K562 (cell line): ENCODE measurements around the gene METAP1. TPM values are rescaled to one million over a fixed set of nuclear protein-coding genes. Genes with fewer than 3 reads are reported as not detected.

Source experiments
- ATAC-seq: fragments of 200-7000 bp; cut with Tn5 transposase; 3 replicates; pipeline ENCODE4 v1.9.1; 2020; ENCODE audit warnings: moderate library complexity
- BruUV-seq: library from RNA; stranded (reverse); fragments of 400-500 nt; replicated peaks from 2 replicates; lab custom pipeline; 2021; lab: Mats Ljungman, UMichigan
- CTCF ChIA-PET: fragments of 300-600 bp; formaldehyde crosslinking; extraction: SDS; loops from one replicate; lab custom pipeline; 2021; ENCODE audit warnings: low intra/inter-chr PET ratio; lab: Yijun Ruan, JAX
- POLR2A ChIA-PET: fragments of 300-600, 350-650 bp; sonication (Branson Sonifier 250); formaldehyde crosslinking; extraction: SDS; loops from one replicate; lab custom pipeline; 2021; ENCODE audit warnings: antibody characterized with exemption, inconsistent platforms; lab: Yijun Ruan, JAX
- DNase-seq, 4 experiments: peaks; one replicate each; pipeline versions ENCODE4 v3.0.0 to v3.0.0-alpha.2; 2011 to 2018; ENCODE audit warnings: low spot score in 3 of 4, mixed read lengths in 3 of 4; ENCODE audit errors: extremely low read depth in 1 of 4
- FAIRE-seq: peaks from 2 replicates; lab custom pipeline; 2011; peaks lifted over from hg19 to GRCh38; lab: Jason Lieb, UNC
- H2AFZ ChIP-seq: 2 replicates; pipeline ENCODE4 v1.6.0; 2011; ENCODE audit warnings: low read depth, low read length, control low read depth, inconsistent platforms
- H3K27ac ChIP-seq: fragments of 200-600 bp; 3 replicates; pipeline ENCODE4 v1.8.0; 2011; ENCODE audit warnings: low read depth, mild to moderate bottlenecking, control low read depth, inconsistent platforms, low read length, moderate library complexity, mixed read lengths; ENCODE audit errors: extremely low read depth
- H3K27me3 ChIP-seq, 2 experiments: fragments of 300-600 bp in 1 of 2; 2 replicates in 1 of 2; 3 replicates in 1 of 2; pipeline versions ENCODE4 v1.6.0 to v1.8.0; 2011; ENCODE audit warnings: inconsistent platforms in 2 of 2, low read length in 2 of 2, mild to moderate bottlenecking in 1 of 2, mixed read lengths in 1 of 2, moderate library complexity in 1 of 2; ENCODE audit not compliant: control insufficient read depth in 2 of 2, insufficient read depth in 2 of 2
- H3K36me3 ChIP-seq: fragments of 300-600 bp; 3 replicates; pipeline ENCODE4 v1.8.0; 2011; ENCODE audit warnings: mild to moderate bottlenecking, low read length, inconsistent platforms; ENCODE audit not compliant: control insufficient read depth, insufficient read depth
- H3K4me1 ChIP-seq, 2 experiments: fragments of 200-600 bp in 1 of 2; replicated peaks in 1 of 2; 2 replicates in 1 of 2; 3 replicates in 1 of 2; pipeline versions ENCODE4 v1.5.1 to v1.8.0; 2011; ENCODE audit warnings: inconsistent platforms in 2 of 2, low read length in 2 of 2, mild to moderate bottlenecking in 1 of 2, mixed read lengths in 1 of 2, moderate library complexity in 1 of 2; ENCODE audit not compliant: control insufficient read depth in 2 of 2, insufficient read depth in 2 of 2
- H3K4me2 ChIP-seq: 2 replicates; pipeline ENCODE4 v1.6.1; 2011; ENCODE audit warnings: low read length, control low read depth, inconsistent platforms, mixed read lengths; ENCODE audit not compliant: insufficient read depth
- H3K4me3 ChIP-seq: fragments of 200-600 bp; sonication (generic), shearing (Covaris generic); 2 replicates; pipeline ENCODE4 v1.5.1; 2016; ENCODE audit warnings: control low read depth, inconsistent platforms
- H3K79me2 ChIP-seq: fragments of 200-600 bp; 3 replicates; pipeline ENCODE4 v1.8.0; 2011; ENCODE audit warnings: low read length, inconsistent platforms; ENCODE audit not compliant: control insufficient read depth, insufficient read depth
- H3K9ac ChIP-seq, 2 experiments: 2 replicates each; pipeline versions ENCODE4 v1.6.0 to v1.6.1; 2011; ENCODE audit warnings: low read depth in 2 of 2, low read length in 2 of 2, control low read depth in 1 of 2, inconsistent platforms in 1 of 2, mild to moderate bottlenecking in 1 of 2, mixed read lengths in 1 of 2; ENCODE audit not compliant: insufficient read depth in 1 of 2
- H3K9me1 ChIP-seq: one replicate; pipeline ENCODE4 v1.6.0; 2011; ENCODE audit warnings: inconsistent platforms, mild to moderate bottlenecking, low read length, moderate library complexity; ENCODE audit not compliant: control insufficient read depth, insufficient read depth
- H3K9me3 ChIP-seq: replicated peaks from 2 replicates; pipeline ENCODE4 v1.5.1; 2011; ENCODE audit warnings: low read depth, low read length, inconsistent platforms; ENCODE audit not compliant: control insufficient read depth, insufficient read depth
- H4K20me1 ChIP-seq: replicated peaks from 2 replicates; pipeline ENCODE4 v1.6.1; 2011; ENCODE audit warnings: low read length, inconsistent platforms, mixed read lengths; ENCODE audit not compliant: control insufficient read depth, insufficient read depth
- C11orf30 ChIP-seq: fragments of 450-650 bp; IDR thresholded peaks from 2 replicates; pipeline ENCODE4 v1.6.1; 2016; ENCODE audit warnings: low read depth, mild to moderate bottlenecking
- E2F1 ChIP-seq: sonication (generic); formaldehyde crosslinking; IDR thresholded peaks from 2 replicates; pipeline ENCODE4 v1.8.1; 2023; ENCODE audit warnings: mild to moderate bottlenecking, missing genetic modification reagents, moderate library complexity
- MAFF ChIP-seq: IDR thresholded peaks from 2 replicates; pipeline ENCODE4 v1.6.1; 2012; ENCODE audit warnings: low read length, improper control_type of control experiment
- MAFG ChIP-seq: fragments of 450-650 bp; conservative IDR thresholded peaks from 2 replicates; pipeline ENCODE4 v1.6.1; 2016; ENCODE audit warnings: missing genetic modification characterization, missing compliant biosample characterization
- MAFK ChIP-seq: IDR thresholded peaks from 2 replicates; pipeline ENCODE4 v1.6.1; 2011; ENCODE audit warnings: low read length, improper control_type of control experiment
- NFE2 ChIP-seq: IDR thresholded peaks from 2 replicates; pipeline ENCODE4 v1.6.1; 2014; ENCODE audit warnings: antibody characterized with exemption, low read depth
- SRF ChIP-seq, 2 experiments: fragments of 250-450, 450-650 bp in 1 of 2; sonication (Bioruptor Pico) in 1 of 2; sonication (generic) in 1 of 2; formaldehyde crosslinking; IDR thresholded peaks; 2 replicates each; pipeline versions ENCODE4 v1.5.0 to v1.5.1; 2020 to 2022; ENCODE audit warnings: mild to moderate bottlenecking in 1 of 2, missing genetic modification reagents in 1 of 2
- TCF7L2 ChIP-seq: fragments of 150-350 bp; IDR thresholded peaks from 2 replicates; pipeline ENCODE4 v1.6.1; 2016; ENCODE audit warnings: low read depth, mild to moderate bottlenecking, low read length, moderate library complexity
- ZNF140 ChIP-seq: fragments of 250-450 bp; sonication (Bioruptor Pico); IDR thresholded peaks from 2 replicates; pipeline ENCODE4 v1.8.0; 2021; ENCODE audit warnings: moderate library complexity, mild to moderate bottlenecking, inconsistent platforms
- ZNF316 ChIP-seq: fragments of 450-650 bp; IDR thresholded peaks from 2 replicates; pipeline ENCODE4 v1.6.1; 2016
- WGBS: fragments of 100-300 bp; shearing (Covaris generic); methylation state at CpG from one replicate; pipeline ENCODE4 v1.1.6; 2016; ENCODE audit warnings: low coverage, mixed read lengths; ENCODE audit not compliant: insufficient coverage; ENCODE audit errors: missing lambda C conversion rate; 5-methylcytosine and 5-hydroxymethylcytosine counted together
- in situ Hi-C: fragments of 300-500 bp; cut with MboI; formaldehyde crosslinking; loops from 4 replicates; pipeline ENCODE4 v1.15.0; 2018; ENCODE audit warnings: inconsistent platforms, mixed read lengths
- intact Hi-C: fragments of 100-400 bp; cut with micrococcal nuclease; formaldehyde crosslinking; loops from 2 replicates; pipeline ENCODE4 v1.14.2; 2022
- polyA plus RNA-seq, 8 experiments: library from polyadenylated mRNA; depleted of rRNA in 4 of 8; stranded (reverse) in 5 of 8; unstranded in 3 of 8; fragments of >200 nt; fragmentation: Nextera tagmentation in 2 of 8; fragmentation: Illumina TruSeq in 1 of 8; extraction: Ambion mirVana in 2 of 8; extraction: Trizol in 1 of 8; gene quantifications; 2 replicates each; pipeline versions ENCODE4 v1.2.1 to v1.2.3, GENCODE V29; 2011 to 2014; ENCODE audit warnings: inconsistent platforms in 1 of 8, missing spikeins in 1 of 8
- total RNA-seq, 7 experiments: library from RNA; depleted of rRNA in 6 of 7; stranded (reverse); fragments of >200 nt in 6 of 7; fragmentation: Illumina TruSeq in 2 of 7; extraction: Trizol in 2 of 7; gene quantifications; 2 replicates each; pipeline versions ENCODE4 v1.2.1 to v1.2.3, GENCODE V29; 2011 to 2021; ENCODE audit warnings: low replicate concordance in 1 of 7
- TF ChIP-seq, protein P1 (sequence below): fragments of 250-450 bp; sonication (Bioruptor Pico); IDR thresholded peaks from 2 replicates; pipeline ENCODE4 v1.8.0; 2022; ENCODE audit warnings: inconsistent platforms, mild to moderate bottlenecking, moderate library complexity, borderline replicate concordance
- TF ChIP-seq, protein P2 (sequence below), 2 experiments: fragments of 450-650 bp; conservative IDR thresholded peaks; 2 replicates each; pipeline ENCODE4 v1.6.1; 2017; ENCODE audit warnings: mild to moderate bottlenecking in 2 of 2, moderate library complexity in 2 of 2

METAP1 gene
- total and polyA plus RNA-seq, 9 of the 15 experiments (the other 6 are each of a cell fraction or from before 2014, with no cell fraction given): 31.4 to 77.6 (median 59.5) TPM

- no TSS peak for BruUV-seq
- no peak overlapping the region for H3K9ac ChIP-seq
- H3K9me3 ChIP-seq: no peaks in the 10 kb centered on the region
- TF ChIP-seq, protein P1, sequence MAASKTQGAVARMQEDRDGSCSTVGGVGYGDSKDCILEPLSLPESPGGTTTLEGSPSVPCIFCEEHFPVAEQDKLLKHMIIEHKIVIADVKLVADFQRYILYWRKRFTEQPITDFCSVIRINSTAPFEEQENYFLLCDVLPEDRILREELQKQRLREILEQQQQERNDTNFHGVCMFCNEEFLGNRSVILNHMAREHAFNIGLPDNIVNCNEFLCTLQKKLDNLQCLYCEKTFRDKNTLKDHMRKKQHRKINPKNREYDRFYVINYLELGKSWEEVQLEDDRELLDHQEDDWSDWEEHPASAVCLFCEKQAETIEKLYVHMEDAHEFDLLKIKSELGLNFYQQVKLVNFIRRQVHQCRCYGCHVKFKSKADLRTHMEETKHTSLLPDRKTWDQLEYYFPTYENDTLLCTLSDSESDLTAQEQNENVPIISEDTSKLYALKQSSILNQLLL (CRISPR knock-in tag): no peak
- H3K4me3 ChIP-seq: no peak overlapping the region
- ChIA-PET POLR2A (no interaction called here), CTCF (no interaction called here)
- H3K4me2 ChIP-seq: no peak overlapping the region
- no peak overlapping the region for H3K27ac ChIP-seq
- no peaks in the 10 kb centered on the region; the same call in 1 of the 2 replicates for H4K20me1 ChIP-seq
- no peak for ATAC-seq
- peaks cover 0 to 4% of the 10 kb centered on the region in 2 experiments; a peak in 3 of 5 replicates for H3K4me1 ChIP-seq
- H3K79me2 ChIP-seq: peaks cover 38% of the 10 kb centered on the region
- 97% methylated on average over 5 of the region's 5 CpGs for WGBS
- intact Hi-C loops: no loop called here
- in situ Hi-C loops: no loop called here
- H3K36me3 ChIP-seq: peaks cover 87% of the 10 kb centered on the region
- no peak overlapping the region for H2AFZ ChIP-seq
- no peak for FAIRE-seq
- no peaks in the 10 kb centered on the region for H3K27me3 ChIP-seq
- H3K9me1 ChIP-seq: no peaks in the 10 kb centered on the region
- no peak for DNase-seq
These were observed 86.7 kb downstream of the METAP1 start for GRCh38 chr4:99082192-99082591.

GRCh38 chr4:99084595-99084994 lies 89.1 kb downstream of the METAP1 start:
- H3K9me3 ChIP-seq: no peaks in the 10 kb centered on the region
- no peak for ATAC-seq
- peak; percentile 62; the same call in 1 of the 2 replicates for TF ChIP-seq MAFK
- peak; percentile 44; the same call in 1 of the 2 replicates for TF ChIP-seq MAFG (tag)
- TF ChIP-seq, protein P2, sequence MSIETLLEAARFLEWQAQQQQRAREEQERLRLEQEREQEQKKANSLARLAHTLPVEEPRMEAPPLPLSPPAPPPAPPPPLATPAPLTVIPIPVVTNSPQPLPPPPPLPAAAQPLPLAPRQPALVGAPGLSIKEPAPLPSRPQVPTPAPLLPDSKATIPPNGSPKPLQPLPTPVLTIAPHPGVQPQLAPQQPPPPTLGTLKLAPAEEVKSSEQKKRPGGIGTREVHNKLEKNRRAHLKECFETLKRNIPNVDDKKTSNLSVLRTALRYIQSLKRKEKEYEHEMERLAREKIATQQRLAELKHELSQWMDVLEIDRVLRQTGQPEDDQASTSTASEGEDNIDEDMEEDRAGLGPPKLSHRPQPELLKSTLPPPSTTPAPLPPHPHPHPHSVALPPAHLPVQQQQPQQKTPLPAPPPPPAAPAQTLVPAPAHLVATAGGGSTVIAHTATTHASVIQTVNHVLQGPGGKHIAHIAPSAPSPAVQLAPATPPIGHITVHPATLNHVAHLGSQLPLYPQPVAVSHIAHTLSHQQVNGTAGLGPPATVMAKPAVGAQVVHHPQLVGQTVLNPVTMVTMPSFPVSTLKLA (conservative IDR thresholded peaks at IDR 0.05): no peak
- TF ChIP-seq NFE2: no peak
- peak; percentile 65 for TF ChIP-seq MAFF
- TF ChIP-seq TCF7L2: no peak
- no peak for TF ChIP-seq E2F1 (CRISPR knock-in tag)
- no peak for TF ChIP-seq SRF (CRISPR knock-in tag; IDR thresholded peaks at IDR 0.05)
- TF ChIP-seq ZNF316: peak; percentile 89
- no peak for TF ChIP-seq ZNF140 (CRISPR knock-in tag)
- TF ChIP-seq C11orf30: peak; percentile 67
- in situ Hi-C loops: no loop called here
- no peak overlapping the region for H2AFZ ChIP-seq
- H3K4me1 ChIP-seq: peaks cover 0 to 4% of the 10 kb centered on the region in 2 experiments; a peak in 3 of 5 replicates
- H3K27ac ChIP-seq: no peak overlapping the region
- intact Hi-C loops: no loop called here
- peaks cover 58% of the 10 kb centered on the region for H3K79me2 ChIP-seq
- H4K20me1 ChIP-seq: no peaks in the 10 kb centered on the region; the same call in 1 of the 2 replicates
- H3K36me3 ChIP-seq: peaks cover 63% of the 10 kb centered on the region
- H3K9ac ChIP-seq: no peak overlapping the region
- H3K4me2 ChIP-seq: no peak overlapping the region
- FAIRE-seq: no peak
- BruUV-seq: no TSS peak
- 86% methylated on average over 2 of the region's 2 CpGs for WGBS
- H3K9me1 ChIP-seq: no peaks in the 10 kb centered on the region
- CTCF ChIA-PET: no interaction called here
- no peaks in the 10 kb centered on the region for H3K27me3 ChIP-seq
- no peak overlapping the region for H3K4me3 ChIP-seq
- no peak for DNase-seq
- POLR2A ChIA-PET: interaction anchor here (1.0 to 1.4 kb wide), 2 partner anchors 11 to 171 kb away, joined by 3 read pairs; no protein-coding TSS in a partner anchor
